Midbrain (tissue), 1 donor: Measurements from ENCODE around the gene VSNL1.

Source experiments
- DNase-seq: peaks from one replicate; lab custom pipeline; 2025; lab: John Stamatoyannopoulos, UW

Gene VSNL1

GRCh38 chr2:17583166-17583565, 42.7 kb downstream of the VSNL1 start:
- no peak for DNase-seq

- no peak for DNase-seq
Measured at GRCh38 chr2:17583646-17584045, 43.1 kb downstream of the VSNL1 start.

GRCh38 chr2:17584689-17585088, 44.2 kb downstream of the VSNL1 start:
- no peak for DNase-seq

GRCh38 chr2:17587469-17587868, 47.0 kb downstream of the VSNL1 start:
- DNase-seq, result no peak

GRCh38 chr2:17588031-17588430, 47.5 kb downstream of the VSNL1 start:
- no peak for DNase-seq

- no peak for DNase-seq
Measured at GRCh38 chr2:17589406-17590035, 49.0 kb downstream of the VSNL1 start.

- no peak for DNase-seq
Measured at GRCh38 chr2:17590342-17590911, 49.9 kb downstream of the VSNL1 start.

- no peak for DNase-seq
Measured at GRCh38 chr2:17591846-17592245, 51.4 kb downstream of the VSNL1 start.

GRCh38 chr2:17592731-17593409, 52.4 kb downstream of the VSNL1 start:
- no peak for DNase-seq

- no peak for DNase-seq
Measured at GRCh38 chr2:17593445-17593840, 52.9 kb downstream of the VSNL1 start.

GRCh38 chr2:17593841-17594491, 53.5 kb downstream of the VSNL1 start:
- DNase-seq, result no peak

- DNase-seq, result no peak
Measured at GRCh38 chr2:17594533-17595401, 54.3 kb downstream of the VSNL1 start.

GRCh38 chr2:17599617-17600016, 59.1 kb downstream of the VSNL1 start:
- DNase-seq, result no peak

- no peak for DNase-seq
Measured at GRCh38 chr2:17600556-17601204, 60.2 kb downstream of the VSNL1 start.

GRCh38 chr2:17604050-17604449, 63.6 kb downstream of the VSNL1 start:
- DNase-seq, result no peak

- DNase-seq, result no peak
Measured at GRCh38 chr2:17605696-17606095, 65.2 kb downstream of the VSNL1 start.

GRCh38 chr2:17606851-17607250, 66.4 kb downstream of the VSNL1 start:
- no peak for DNase-seq

- DNase-seq, result no peak
Measured at GRCh38 chr2:17607379-17607778, 66.9 kb downstream of the VSNL1 start.

GRCh38 chr2:17608251-17608650, 67.8 kb downstream of the VSNL1 start:
- DNase-seq, result no peak

- DNase-seq, result no peak
Measured at GRCh38 chr2:17610521-17610920, 70.0 kb downstream of the VSNL1 start.

- DNase-seq, result no peak
Measured at GRCh38 chr2:17611036-17611435, 70.5 kb downstream of the VSNL1 start.
